ENCODE results near the gene IL5RA.

Gene IL5RA

GRCh38 chr3:3107858-3108257 is 2.3 kb downstream of the IL5RA start:
- no peak for DNase-seq (ENCODE audit: low spot score)

DNA sequence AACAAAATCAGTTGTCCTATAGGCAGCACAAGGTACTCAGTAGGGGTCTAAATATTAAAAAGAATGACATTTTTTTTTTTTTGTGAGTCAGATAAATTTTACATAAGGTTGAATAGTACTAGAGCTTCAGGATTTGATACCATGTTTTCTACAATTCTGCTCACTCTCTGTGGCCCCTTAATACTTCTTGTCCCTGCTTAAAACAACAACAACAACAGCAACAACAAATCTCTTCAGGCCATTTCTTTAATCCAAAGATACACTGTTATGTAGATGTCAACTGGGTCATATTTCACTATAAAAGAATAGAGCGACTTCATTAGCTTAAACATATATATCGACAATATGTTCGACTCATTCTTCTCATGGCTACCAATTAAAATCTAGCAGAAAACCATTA is 3.0 kb downstream of the IL5RA start:
- DNase-seq (ENCODE audit: low spot score) = no peak

- DNase-seq (ENCODE audit: low spot score) = no peak
Observed at GRCh38 chr3:3105815-3106214, 4.4 kb downstream of the IL5RA start.

DNA sequence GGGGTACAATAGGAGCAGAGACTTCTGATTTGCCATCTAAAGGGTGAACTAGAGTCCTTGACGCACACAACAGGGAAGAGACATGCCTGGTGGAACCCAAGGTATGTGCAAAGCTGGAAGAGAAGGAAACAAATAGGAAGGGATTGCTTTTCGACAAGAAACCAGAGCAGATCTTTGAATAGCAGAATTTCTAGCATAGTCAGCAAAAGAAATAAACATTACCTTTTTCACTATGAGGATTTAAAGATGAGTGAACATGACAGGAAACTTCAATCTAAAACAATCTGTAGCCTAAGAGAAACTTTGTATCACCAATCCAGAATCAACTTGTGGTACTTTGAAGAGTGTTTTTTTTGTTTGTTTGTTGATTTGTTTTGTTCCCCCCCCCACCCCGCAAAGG is 4.9 kb downstream of the IL5RA start:
- DNase-seq (ENCODE audit: low spot score) = no peak

- DNase-seq (ENCODE audit: low spot score) = no peak
Observed at GRCh38 chr3:3102751-3103150, 7.4 kb downstream of the IL5RA start.

DNA sequence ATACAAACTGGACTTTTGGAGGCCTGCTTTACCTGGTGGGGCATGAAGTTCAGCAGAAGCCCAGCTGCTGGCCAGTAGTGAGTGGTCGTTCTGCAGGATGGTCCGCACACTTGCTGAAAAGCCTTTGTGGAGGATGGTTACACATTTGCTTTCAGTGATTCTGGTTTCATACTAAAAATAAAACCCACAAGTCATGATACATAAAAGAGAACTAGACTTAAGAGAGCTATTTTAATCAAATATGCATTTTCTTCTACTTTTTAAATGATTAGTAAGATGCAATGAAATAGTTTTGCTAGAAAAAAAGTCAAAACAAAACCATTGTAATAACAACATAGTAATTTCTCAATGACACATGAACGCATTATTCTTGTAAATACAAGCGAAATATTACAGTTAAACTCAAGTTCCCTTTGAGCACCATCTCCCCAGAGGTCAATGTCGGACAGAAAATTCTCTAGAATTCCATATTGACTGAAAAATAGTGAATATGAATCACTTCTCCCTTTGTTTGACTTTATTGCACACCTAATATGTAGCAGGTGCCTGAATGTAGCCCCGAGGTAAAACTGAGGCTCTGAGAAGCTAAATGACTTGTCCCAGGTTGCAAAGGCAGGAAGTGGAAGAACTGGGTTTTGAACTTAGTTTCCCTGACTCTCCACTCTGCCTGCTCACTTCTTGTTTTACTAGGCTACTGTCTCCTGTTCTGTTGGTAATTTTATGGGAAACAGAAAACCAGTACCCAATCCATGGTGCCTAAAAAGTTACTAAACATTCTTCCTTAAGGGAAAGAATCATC is 8.3 kb downstream of the IL5RA start:
- no peak for DNase-seq (ENCODE audit: low spot score)

GRCh38 chr3:3097958-3098357 is 12.2 kb downstream of the IL5RA start:
- no peak for DNase-seq (ENCODE audit: low spot score)

DNA sequence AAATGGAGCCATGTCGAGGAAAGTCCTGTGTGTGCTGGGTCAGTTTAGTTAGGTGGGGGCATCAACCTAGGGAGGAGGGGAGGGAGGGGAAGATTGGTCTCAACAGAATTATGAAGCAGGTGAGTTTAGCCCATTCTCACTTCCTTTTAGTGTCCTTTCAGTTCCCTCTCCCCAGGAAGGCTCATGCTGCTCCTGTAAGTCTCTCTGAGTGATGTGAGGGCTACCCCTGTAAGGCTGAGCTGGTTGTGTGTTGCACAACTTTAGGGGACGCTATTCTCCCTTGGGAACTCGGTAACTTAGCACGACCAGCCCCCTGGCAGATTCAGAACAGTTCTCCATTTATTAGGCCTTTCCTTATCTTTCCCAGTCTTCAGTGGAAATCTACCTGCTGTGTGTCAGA is 21.2 kb downstream of the IL5RA start:
- no peak for DNase-seq (ENCODE audit: low spot score)

- DNase-seq (ENCODE audit: low spot score) = no peak
Observed at GRCh38 chr3:3087716-3088465, 22.3 kb downstream of the IL5RA start.

DNA sequence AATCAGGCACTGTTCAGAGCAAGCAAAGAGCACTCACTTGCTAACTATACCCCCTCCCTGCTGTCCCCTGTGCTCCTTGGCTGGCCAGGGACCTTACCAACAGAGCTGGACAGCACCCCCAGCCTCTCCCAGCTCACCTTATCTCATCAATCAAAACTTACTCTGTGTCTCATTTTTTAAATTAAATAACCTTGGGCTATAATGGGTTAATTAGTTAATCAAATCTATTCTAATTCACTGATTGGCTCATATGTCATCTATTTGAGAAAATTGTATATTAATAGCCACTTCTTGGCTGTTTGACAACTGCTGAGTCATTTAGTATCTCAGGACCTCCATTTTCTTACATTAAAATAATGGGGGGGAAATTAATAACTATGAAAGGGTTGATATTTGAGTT is 22.9 kb downstream of the IL5RA start:
- DNase-seq (ENCODE audit: low spot score) = no peak

GRCh38 chr3:3086239-3086638 is 23.9 kb downstream of the IL5RA start:
- no peak for DNase-seq (ENCODE audit: low spot score)

DNA sequence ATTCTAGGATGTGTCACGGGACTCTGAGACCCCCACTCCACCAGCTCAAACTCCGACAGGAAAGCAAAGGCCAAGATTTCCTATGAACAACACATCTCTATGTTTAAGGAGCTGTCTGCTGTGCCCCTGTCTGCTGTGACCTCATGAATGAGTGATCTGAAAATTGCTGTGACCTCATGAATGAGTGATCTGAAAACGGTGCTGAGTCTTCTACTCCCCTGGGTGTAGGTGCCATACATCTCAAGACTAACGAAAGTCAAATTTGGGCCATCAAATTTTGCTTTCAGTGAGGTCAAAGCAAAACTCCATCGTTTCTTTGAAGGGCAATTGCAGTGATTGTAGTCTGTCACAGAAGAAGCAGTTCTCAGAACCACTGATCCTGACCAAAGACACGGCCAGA is 24.4 kb downstream of the IL5RA start:
- no peak for DNase-seq (ENCODE audit: low spot score)

- no peak for DNase-seq (ENCODE audit: low spot score)
Observed at GRCh38 chr3:3084890-3085289, 25.3 kb downstream of the IL5RA start.

- no peak for DNase-seq (ENCODE audit: low spot score)
Observed at GRCh38 chr3:3082234-3082924, 27.8 kb downstream of the IL5RA start.

- no peak for DNase-seq (ENCODE audit: low spot score)
Observed at GRCh38 chr3:3081381-3082233, 28.6 kb downstream of the IL5RA start.

GRCh38 chr3:3080309-3080708 is 29.9 kb downstream of the IL5RA start:
- no peak for DNase-seq (ENCODE audit: low spot score)

DNA sequence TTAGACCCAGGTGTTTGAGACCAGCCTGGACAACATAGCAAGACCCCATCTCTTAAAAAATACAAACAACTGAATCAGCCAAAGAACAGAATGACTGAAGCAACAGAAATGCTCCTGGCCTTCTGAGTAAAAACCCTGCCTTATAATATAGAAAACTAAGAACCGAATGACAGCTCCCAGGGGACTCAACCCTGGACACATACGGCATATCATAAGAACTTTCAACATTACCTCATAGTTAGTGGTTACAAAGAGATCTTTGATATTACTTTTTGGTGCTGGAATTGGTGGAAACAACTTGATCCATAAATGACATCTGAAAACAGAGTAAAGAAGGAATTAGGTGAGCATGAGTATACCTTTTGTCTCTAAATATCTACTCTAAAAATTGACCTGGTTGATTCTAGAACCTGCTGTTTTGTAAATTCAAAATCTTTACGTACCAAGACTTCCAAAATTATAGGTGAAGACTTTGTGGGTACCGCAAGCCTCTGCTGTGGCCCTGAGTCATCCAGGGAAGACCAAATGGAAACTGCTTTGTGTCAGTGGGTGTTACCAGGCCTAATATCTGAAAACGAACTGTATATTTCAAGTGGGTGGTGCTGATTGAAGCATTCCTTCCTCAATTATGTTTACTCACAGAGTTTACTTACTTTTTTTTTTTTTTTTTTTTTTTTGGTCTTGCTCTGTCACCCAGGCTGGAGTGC is 35.5 kb downstream of the IL5RA start:
- no peak for DNase-seq (ENCODE audit: low spot score)

DNA sequence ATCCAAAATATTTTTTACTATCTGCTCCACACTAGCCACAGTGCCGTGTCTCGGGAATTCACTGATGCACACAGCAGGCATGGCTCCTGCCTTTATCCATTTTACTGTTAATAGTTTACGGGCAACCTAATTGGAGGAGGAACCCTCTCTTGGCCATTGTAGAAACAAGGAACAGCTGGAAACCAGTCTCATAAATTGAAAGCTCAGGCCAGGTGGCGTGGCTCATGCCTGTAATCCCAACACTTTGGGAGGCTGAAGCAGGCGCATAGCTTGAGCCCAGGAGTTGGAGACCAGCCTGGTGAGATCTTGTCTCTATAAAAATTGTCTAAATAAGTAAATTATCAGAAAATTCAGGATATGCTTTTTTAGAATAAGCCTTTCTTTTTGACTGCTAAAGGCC is 39.0 kb downstream of the IL5RA start:
- DNase-seq (ENCODE audit: low spot score) = no peak

GRCh38 chr3:3069723-3070122 is 40.5 kb downstream of the IL5RA start:
- DNase-seq (ENCODE audit: low spot score) = no peak

- no peak for DNase-seq (ENCODE audit: low spot score)
Observed at GRCh38 chr3:3068358-3068881, 41.8 kb downstream of the IL5RA start.

- DNase-seq (ENCODE audit: low spot score) = no peak
Observed at GRCh38 chr3:3066910-3067309, 43.3 kb downstream of the IL5RA start.

Measured in NAMALWA (cell line).